IMR-90 (cell line): ENCODE results near the gene FBXW5. TPM values are rescaled to one million over a fixed set of nuclear protein-coding genes. Genes with fewer than 3 reads are reported as not detected.

Experiments used
- ATAC-seq: fragments of 200-7000 bp; cut with Tn5 transposase; 2 replicates; pipeline ENCODE4 v1.9.1; 2020; ENCODE audit warnings: low read depth, mild to moderate bottlenecking, moderate library complexity
- BruUV-seq: library from RNA; stranded (reverse); fragments of 400-500 nt; replicated peaks from 2 replicates; lab custom pipeline; 2021; lab: Mats Ljungman, UMichigan
- CTCF ChIA-PET: fragments of 300-600 bp; formaldehyde crosslinking; extraction: SDS; loops from one replicate; lab custom pipeline; 2021; ENCODE audit warnings: antibody characterized with exemption; lab: Yijun Ruan, JAX
- POLR2A ChIA-PET: fragments of 300-600 bp; sonication (Branson Sonifier 250); formaldehyde crosslinking; loops from one replicate; lab custom pipeline; 2022; ENCODE audit warnings: antibody characterized with exemption; ENCODE audit not compliant: unreplicated experiment; lab: Charles Lee
- DNase-seq: peaks from one replicate; pipeline ENCODE4 v3.0.0; 2013
- H2AFZ ChIP-seq: replicated peaks from 2 replicates; pipeline ENCODE3; 2013; ENCODE audit warnings: low read length, mild to moderate bottlenecking; ENCODE audit not compliant: poor library complexity
- H2AK5ac ChIP-seq: 2 replicates; pipeline ENCODE4 v1.6.1; 2013; ENCODE audit warnings: low read depth, low read length, inconsistent platforms
- H2AK9ac ChIP-seq: replicated peaks from 2 replicates; pipeline ENCODE3; 2013; ENCODE audit warnings: mild to moderate bottlenecking, low read depth, low read length, moderate library complexity; ENCODE audit not compliant: poor library complexity
- H2BK120ac ChIP-seq: 2 replicates; pipeline ENCODE4 v1.6.1; 2013; ENCODE audit warnings: low read depth, low read length, inconsistent platforms
- H2BK15ac ChIP-seq: 3 replicates; pipeline ENCODE4 v1.6.1; 2013; ENCODE audit warnings: low read depth, low read length, inconsistent platforms
- H2BK20ac ChIP-seq: 2 replicates; pipeline ENCODE4 v1.6.1; 2013; ENCODE audit warnings: low read depth, mild to moderate bottlenecking, inconsistent platforms, low read length, moderate library complexity
- H2BK5ac ChIP-seq: 2 replicates; pipeline ENCODE4 v1.6.1; 2013; ENCODE audit warnings: mild to moderate bottlenecking, low read depth, low read length, inconsistent platforms; ENCODE audit not compliant: poor library complexity, severe bottlenecking
- H3K14ac ChIP-seq: replicated peaks from 2 replicates; pipeline ENCODE4 v1.6.1; 2013; ENCODE audit warnings: low read depth, low read length, inconsistent platforms
- H3K18ac ChIP-seq: 2 replicates; pipeline ENCODE4 v1.6.1; 2013; ENCODE audit warnings: low read depth, low read length, control low read depth
- H3K23ac ChIP-seq: 2 replicates; pipeline ENCODE4 v1.6.1; 2013; ENCODE audit warnings: low read depth, low read length, inconsistent platforms
- H3K27ac ChIP-seq: 2 replicates; pipeline ENCODE4 v1.5.1; 2013; ENCODE audit warnings: mild to moderate bottlenecking, control low read depth, low read length; ENCODE audit not compliant: insufficient read depth
- H3K27me3 ChIP-seq: 2 replicates; pipeline ENCODE4 v1.6.1; 2013; ENCODE audit warnings: low read length; ENCODE audit not compliant: control insufficient read depth, insufficient read depth
- H3K36me3 ChIP-seq: 2 replicates; pipeline ENCODE4 v1.6.1; 2013; ENCODE audit warnings: low read length, mixed read lengths; ENCODE audit not compliant: control insufficient read depth, insufficient read depth
- H3K4ac ChIP-seq: 2 replicates; pipeline ENCODE4 v1.6.1; 2013; ENCODE audit warnings: low read depth, low read length, inconsistent platforms
- H3K4me1 ChIP-seq: 2 replicates; pipeline ENCODE4 v1.6.1; 2013; ENCODE audit warnings: low read length, mixed read lengths; ENCODE audit not compliant: control insufficient read depth, insufficient read depth
- H3K4me2 ChIP-seq: 2 replicates; pipeline ENCODE4 v1.6.1; 2013; ENCODE audit warnings: low read depth, mild to moderate bottlenecking, control low read depth, low read length, moderate library complexity
- H3K4me3 ChIP-seq: 2 replicates; pipeline ENCODE4 v1.5.1; 2013; ENCODE audit warnings: low read depth, mild to moderate bottlenecking, control low read depth, low read length, moderate library complexity; ENCODE audit not compliant: insufficient read depth
- H3K56ac ChIP-seq: 2 replicates; pipeline ENCODE4 v1.6.1; 2013; ENCODE audit warnings: low read length, inconsistent platforms; ENCODE audit not compliant: insufficient read depth; ENCODE audit errors: extremely low read depth
- H3K79me1 ChIP-seq, 2 experiments: 2 replicates each; pipeline ENCODE4 v1.6.1; 2013; ENCODE audit warnings: low read length in 2 of 2, inconsistent platforms in 1 of 2, low read depth in 1 of 2
- H3K9ac ChIP-seq: 2 replicates; pipeline ENCODE4 v1.6.1; 2013; ENCODE audit warnings: low read depth, low read length, control low read depth
- H3K9me1 ChIP-seq: 2 replicates; pipeline ENCODE4 v1.6.1; 2013; ENCODE audit warnings: low read length, inconsistent platforms; ENCODE audit not compliant: insufficient read depth
- H3K9me3 ChIP-seq: 2 replicates; pipeline ENCODE4 v1.6.1; 2013; ENCODE audit warnings: low read length; ENCODE audit not compliant: control insufficient read depth, insufficient read depth
- H4K20me1 ChIP-seq: 2 replicates; pipeline ENCODE4 v1.6.1; 2013; ENCODE audit warnings: low read length, inconsistent platforms; ENCODE audit not compliant: insufficient read depth
- H4K5ac ChIP-seq: 2 replicates; pipeline ENCODE4 v1.6.1; 2013; ENCODE audit warnings: mild to moderate bottlenecking, low read depth, low read length, control low read depth
- H4K8ac ChIP-seq, 2 experiments: 2 replicates each; pipeline ENCODE4 v1.6.1; 2013; ENCODE audit warnings: low read depth in 2 of 2, low read length in 2 of 2, control low read depth in 1 of 2, inconsistent platforms in 1 of 2
- H4K91ac ChIP-seq: 2 replicates; pipeline ENCODE4 v1.6.1; 2013; ENCODE audit warnings: low read depth, low read length, inconsistent platforms; ENCODE audit not compliant: insufficient read depth
- RCOR1 ChIP-seq: IDR thresholded peaks from 2 replicates; pipeline ENCODE4 v1.6.1; 2012; ENCODE audit warnings: mild to moderate bottlenecking, low read length, improper control_type of control experiment; ENCODE audit not compliant: insufficient replicate concordance
- WGBS, 2 experiments: methylation state at CpG; one replicate each; pipeline versions ENCODE4 v1.1.5 to v1.1.7; 2013; ENCODE audit warnings: missing lambda C conversion rate in 2 of 2; ENCODE audit not compliant: insufficient read length in 1 of 2; ENCODE audit errors: extremely low coverage in 2 of 2; 5-methylcytosine and 5-hydroxymethylcytosine counted together
- dilution Hi-C: fragments of 300-500 bp; cut with HindIII; formaldehyde crosslinking; loops from one replicate; pipeline ENCODE4 v1.14.3; 2018; ENCODE audit warnings: low sequenced_read_pairs; ENCODE audit not compliant: unreplicated experiment
- in situ Hi-C: fragments of 300-500 bp; cut with MboI; formaldehyde crosslinking; loops from 3 replicates; pipeline ENCODE4 v1.14.3; 2019; ENCODE audit warnings: low sequenced_read_pairs, inconsistent platforms, mixed read lengths
- intact Hi-C: fragments of 100-400 bp; cut with micrococcal nuclease; formaldehyde crosslinking; loops from 2 replicates; pipeline ENCODE4 v1.10.0; 2022
- polyA plus RNA-seq, 3 experiments: library from polyadenylated mRNA; depleted of rRNA; stranded (reverse); fragments of >200 nt; gene quantifications; 2 replicates each; pipeline ENCODE4 v1.2.3, GENCODE V29; 2012; ENCODE audit warnings: low replicate concordance in 1 of 3
- total RNA-seq: library from RNA; depleted of rRNA; stranded (reverse); fragments of >200 nt; gene quantifications from 2 replicates; pipeline ENCODE4 v1.2.3, GENCODE V29; 2012
- TF ChIP-seq, protein P1 (sequence below): conservative IDR thresholded peaks from 2 replicates; pipeline ENCODE4 v1.5.1; 2012; ENCODE audit warnings: mild to moderate bottlenecking, low read depth, low read length, improper control_type of control experiment

Gene FBXW5
- total and polyA plus RNA-seq, 2 of the 4 experiments (the other 2 are of a cell fraction): 65.1 to 80.2 TPM

DNA sequence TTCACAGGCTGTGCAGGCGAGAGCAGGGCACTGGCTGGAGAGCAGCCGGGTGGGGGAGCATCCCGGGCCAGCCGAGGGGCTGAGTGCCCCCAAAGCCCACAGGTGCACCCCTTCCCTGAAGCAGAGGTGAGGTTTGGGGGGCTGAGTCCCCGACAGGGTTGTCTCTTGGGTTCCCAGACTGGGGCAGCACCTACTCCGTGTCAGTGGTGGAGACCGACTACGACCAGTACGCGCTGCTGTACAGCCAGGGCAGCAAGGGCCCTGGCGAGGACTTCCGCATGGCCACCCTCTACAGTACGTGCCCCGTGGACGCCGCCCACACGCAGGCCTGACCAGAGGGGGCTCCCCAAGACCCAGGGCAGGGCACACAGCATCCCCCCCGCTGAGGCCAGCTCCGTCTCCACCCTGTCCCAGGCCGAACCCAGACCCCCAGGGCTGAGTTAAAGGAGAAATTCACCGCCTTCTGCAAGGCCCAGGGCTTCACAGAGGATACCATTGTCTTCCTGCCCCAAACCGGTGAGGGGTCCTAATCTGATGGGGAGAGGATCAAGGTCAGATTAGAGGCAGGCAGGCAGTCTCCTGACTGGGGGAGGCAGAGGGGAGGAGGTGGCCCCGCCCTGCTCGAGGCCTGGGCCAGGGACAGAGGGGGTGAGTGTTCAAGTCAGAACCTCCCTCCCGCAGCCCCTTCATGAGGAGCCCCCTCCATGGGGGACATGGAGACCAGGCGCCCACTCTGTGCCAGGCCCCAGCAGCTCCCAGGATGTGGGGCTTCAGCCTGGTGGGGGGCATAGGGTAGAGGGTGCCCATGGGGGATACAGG lies 35.4 kb upstream of the FBXW5 start:
- TF ChIP-seq, protein P1, sequence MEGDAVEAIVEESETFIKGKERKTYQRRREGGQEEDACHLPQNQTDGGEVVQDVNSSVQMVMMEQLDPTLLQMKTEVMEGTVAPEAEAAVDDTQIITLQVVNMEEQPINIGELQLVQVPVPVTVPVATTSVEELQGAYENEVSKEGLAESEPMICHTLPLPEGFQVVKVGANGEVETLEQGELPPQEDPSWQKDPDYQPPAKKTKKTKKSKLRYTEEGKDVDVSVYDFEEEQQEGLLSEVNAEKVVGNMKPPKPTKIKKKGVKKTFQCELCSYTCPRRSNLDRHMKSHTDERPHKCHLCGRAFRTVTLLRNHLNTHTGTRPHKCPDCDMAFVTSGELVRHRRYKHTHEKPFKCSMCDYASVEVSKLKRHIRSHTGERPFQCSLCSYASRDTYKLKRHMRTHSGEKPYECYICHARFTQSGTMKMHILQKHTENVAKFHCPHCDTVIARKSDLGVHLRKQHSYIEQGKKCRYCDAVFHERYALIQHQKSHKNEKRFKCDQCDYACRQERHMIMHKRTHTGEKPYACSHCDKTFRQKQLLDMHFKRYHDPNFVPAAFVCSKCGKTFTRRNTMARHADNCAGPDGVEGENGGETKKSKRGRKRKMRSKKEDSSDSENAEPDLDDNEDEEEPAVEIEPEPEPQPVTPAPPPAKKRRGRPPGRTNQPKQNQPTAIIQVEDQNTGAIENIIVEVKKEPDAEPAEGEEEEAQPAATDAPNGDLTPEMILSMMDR: no peak
- no peak for TF ChIP-seq RCOR1
- ChIA-PET CTCF (no interaction called here), POLR2A (no interaction called here)
- DNase-seq (no peak), ATAC-seq (no peak)
- Histone ChIP-seq H3K27me3 (peaks cover 26% of the 10 kb centered on the region), H2AFZ (no peak overlapping the region), H3K4me3 (no peak overlapping the region), H3K4me2 (no peak overlapping the region), H3K79me1 (no peaks in the 10 kb centered on the region), H3K4ac (no peak overlapping the region), H2AK5ac (no peak overlapping the region), H2BK20ac (no peak overlapping the region), H3K36me3 (no peaks in the 10 kb centered on the region), H2BK15ac (no peak overlapping the region), H3K9me3 (no peaks in the 10 kb centered on the region), H3K27ac (no peak overlapping the region), H2BK5ac (no peak overlapping the region), H4K8ac (no peak overlapping the region), H3K23ac (no peak overlapping the region), H3K56ac (no peak overlapping the region), H2AK9ac (no peak overlapping the region), H4K20me1 (no peaks in the 10 kb centered on the region), H3K4me1 (peaks cover 7% of the 10 kb centered on the region; the same call in 1 of the 2 replicates), H3K18ac (no peak overlapping the region), H3K9ac (no peak overlapping the region), H4K5ac (no peak overlapping the region), H3K14ac (no peak overlapping the region), H3K9me1 (no peaks in the 10 kb centered on the region), H2BK120ac (no peak overlapping the region), H4K91ac (no peak overlapping the region)
- dilution Hi-C loops: no loop called here
- in situ Hi-C loops: no loop called here
- intact Hi-C loops: no loop called here
- WGBS, 2 experiments: 82% methylated on average over 3 of the region's 26 CpGs; no CpG with 5 or more reads in 1 of the 2 experiments
- no TSS peak for BruUV-seq
